ENCODE measurements around the gene PVALEF. TPM values are rescaled to one million over a fixed set of nuclear protein-coding genes. Genes with fewer than 3 reads are reported as not detected.

PVALEF gene
- total and polyA plus RNA-seq, 2 of the 8 experiments (the other 6 are each of a cell fraction or from before 2014, with no cell fraction given) = 0.03 TPM; not detected in 1

DNA sequence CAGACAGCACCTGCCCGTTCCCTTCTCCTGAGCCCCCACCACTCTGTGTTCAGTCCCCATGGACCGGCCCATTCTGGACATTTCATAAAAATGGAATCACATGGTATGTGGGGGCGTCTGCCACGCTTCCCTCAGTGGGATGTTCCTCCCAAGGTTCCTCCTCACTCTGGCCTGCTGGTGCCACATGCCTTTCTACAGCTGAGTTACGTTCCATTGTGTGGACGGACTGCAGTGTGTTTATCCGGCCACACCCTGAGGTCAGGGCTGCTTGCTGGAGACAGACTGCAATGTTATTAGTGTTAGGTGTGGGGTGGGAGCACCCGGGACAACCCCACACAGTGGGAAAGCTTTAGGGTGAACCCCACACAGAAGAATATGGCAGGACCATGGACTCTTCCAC, 6.6 kb downstream of the PVALEF start (continued):
- TF ChIP-seq YY1 (IDR thresholded peaks at IDR 0.05; ENCODE audit: low read depth, low read length) (no peak), BACH1 (IDR thresholded peaks at IDR 0.05; ENCODE audit: low read length) (no peak), CREB1 (IDR thresholded peaks at IDR 0.05) (no peak), KDM5A (IDR thresholded peaks at IDR 0.05; ENCODE audit: low read length) (no peak), HDAC2 (IDR thresholded peaks at IDR 0.05; ENCODE audit: borderline replicate concordance in 1 of 2, low read depth in 2 of 2, low read length in 2 of 2) (no peak), POLR2A (IDR thresholded peaks at IDR 0.05; ENCODE audit: control extremely low read depth in 1 of 2, low read depth in 2 of 2, low read length in 2 of 2) (no peak), SP2 (IDR thresholded peaks at IDR 0.05; ENCODE audit: low read length) (no peak), GABPA (IDR thresholded peaks at IDR 0.05; ENCODE audit: borderline replicate concordance, insufficient read depth, low read length) (no peak)
